HFF-Myc (cell line): ENCODE results near the gene MCRIP2.

Experiments
- DNase-seq: peaks from one replicate; pipeline ENCODE4 v3.0.0-alpha.2; 2011; ENCODE audit warnings: low read depth; ENCODE audit errors: extremely low read depth
- H3K4me3 ChIP-seq: replicated peaks from 2 replicates; pipeline ENCODE4 v1.5.1; 2011; ENCODE audit warnings: low read depth, mild to moderate bottlenecking, control low read depth, low read length
- CTCF ChIP-seq: IDR thresholded peaks from 2 replicates; pipeline ENCODE4 v1.5.1; 2012; ENCODE audit warnings: mild to moderate bottlenecking, low read depth, low read length, control low read depth; ENCODE audit errors: missing control alignments

MCRIP2 gene

GRCh38 chr16:617855-618254 is 23.8 kb upstream of the MCRIP2 start:
- no peak for TF ChIP-seq CTCF
- H3K4me3 ChIP-seq: no peak overlapping the region
- no peak for DNase-seq

- TF ChIP-seq CTCF: no peak
- DNase-seq: no peak
- H3K4me3 ChIP-seq: no peak overlapping the region
Observed at GRCh38 chr16:619476-620100, 22.0 kb upstream of the MCRIP2 start.

- no peak for TF ChIP-seq CTCF
- no peak overlapping the region for H3K4me3 ChIP-seq
- DNase-seq: no peak
Observed at GRCh38 chr16:620700-621525, 20.7 kb upstream of the MCRIP2 start.

- no peak for TF ChIP-seq CTCF
- H3K4me3 ChIP-seq: no peak overlapping the region
- DNase-seq: no peak
Observed at GRCh38 chr16:621526-622105, 20.0 kb upstream of the MCRIP2 start.

- TF ChIP-seq CTCF: no peak
Observed at GRCh38 chr16:622920-623280, 18.7 kb upstream of the MCRIP2 start.

GRCh38 chr16:624526-625070 is 17.0 kb upstream of the MCRIP2 start:
- no peak for TF ChIP-seq CTCF
- DNase-seq: no peak
- H3K4me3 ChIP-seq: no peak overlapping the region

More at GRCh38 chr16:622920-623280, 18.7 kb upstream of the MCRIP2 start:
- no peak for DNase-seq
- H3K4me3 ChIP-seq: no peak overlapping the region
